K562 (cell line): Measurements from ENCODE around the gene CBX4. TPM values are rescaled to one million over a fixed set of nuclear protein-coding genes. Genes with fewer than 3 reads are reported as not detected.

Experiments used
- BRF1 ChIP-seq: IDR thresholded peaks from 3 replicates; pipeline ENCODE4 v1.6.1; 2011; ENCODE audit warnings: borderline replicate concordance, mild to moderate bottlenecking; ENCODE audit not compliant: insufficient read length; ENCODE audit errors: extremely low read depth
- CBX3 ChIP-seq, 2 experiments: IDR thresholded peaks; 1 replicate in 1 of 2; 2 replicates in 1 of 2; pipeline ENCODE4 v1.6.1; 2012; ENCODE audit warnings: inconsistent platforms in 2 of 2, low read length in 2 of 2, borderline replicate concordance in 1 of 2, control low read depth in 1 of 2
- GABPB1 ChIP-seq: sonication (generic); formaldehyde crosslinking; IDR thresholded peaks from 2 replicates; pipeline ENCODE4 v1.8.0; 2022; ENCODE audit warnings: mild to moderate bottlenecking, missing genetic modification reagents
- ILK ChIP-seq: fragments of 450-650 bp; IDR thresholded peaks from 2 replicates; pipeline ENCODE4 v1.6.1; 2016; ENCODE audit warnings: missing genetic modification characterization, low read depth, mild to moderate bottlenecking, missing compliant biosample characterization, moderate library complexity, borderline replicate concordance
- KDM1A ChIP-seq, 2 experiments: fragments of 450-650 bp; IDR thresholded peaks; 2 replicates each; pipeline ENCODE4 v1.6.1; 2016; ENCODE audit warnings: mild to moderate bottlenecking in 2 of 2
- MED1 ChIP-seq: sonication (generic); formaldehyde crosslinking; IDR thresholded peaks from 2 replicates; pipeline ENCODE4 v1.8.1; 2023; ENCODE audit warnings: missing genetic modification reagents, borderline replicate concordance
- MYC ChIP-seq, 2 experiments: fragments of 250-450 bp in 1 of 2; sonication (Bioruptor Pico) in 1 of 2; IDR thresholded peaks; 2 replicates each; pipeline versions ENCODE4 v1.5.1 to v1.6.1; 2012 to 2021; ENCODE audit warnings: low read depth in 2 of 2, borderline replicate concordance in 1 of 2, improper control_type of control experiment in 1 of 2, low read length in 1 of 2, mild to moderate bottlenecking in 1 of 2, moderate library complexity in 1 of 2
- OTX1 ChIP-seq: fragments of 450-650 bp; formaldehyde crosslinking; IDR thresholded peaks from 2 replicates; pipeline ENCODE4 v1.4.0; 2022; ENCODE audit warnings: mild to moderate bottlenecking
- POLR2H ChIP-seq: IDR thresholded peaks from 2 replicates; pipeline ENCODE4 v1.6.1; 2016; ENCODE audit warnings: missing genetic modification characterization, low read depth, mild to moderate bottlenecking, control low read depth, missing compliant biosample characterization, moderate library complexity
- RCOR1 ChIP-seq, 2 experiments: IDR thresholded peaks; 2 replicates each; pipeline ENCODE4 v1.6.1; 2012; ENCODE audit warnings: low read depth in 2 of 2, low read length in 2 of 2, borderline replicate concordance in 1 of 2, improper control_type of control experiment in 1 of 2
- RUNX1 ChIP-seq: sonication (generic); IDR thresholded peaks from 2 replicates; pipeline ENCODE4 v1.6.1; 2016; ENCODE audit warnings: antibody characterized with exemption, low read depth
- ZC3H4 ChIP-seq: sonication (generic); formaldehyde crosslinking; IDR thresholded peaks from 2 replicates; pipeline ENCODE4 v1.9.0; 2021; ENCODE audit warnings: missing genetic modification reagents, borderline replicate concordance
- ZNF253 ChIP-seq: fragments of 250-450 bp; sonication (Bioruptor Pico); conservative IDR thresholded peaks from 2 replicates; pipeline ENCODE4 v1.6.1; 2021; ENCODE audit warnings: mild to moderate bottlenecking
- ZNF707 ChIP-seq: fragments of 250-450 bp; sonication (Bioruptor Pico); conservative IDR thresholded peaks from 2 replicates; pipeline ENCODE4 v1.8.0; 2022; ENCODE audit warnings: inconsistent platforms, mild to moderate bottlenecking, moderate library complexity
- ZNF79 ChIP-seq: fragments of 250-450 bp; sonication (Bioruptor Pico); IDR thresholded peaks from 2 replicates; pipeline ENCODE4 v1.4.0; 2020; ENCODE audit warnings: low read depth, mild to moderate bottlenecking, moderate library complexity
- polyA plus RNA-seq, 8 experiments: library from polyadenylated mRNA; depleted of rRNA in 4 of 8; stranded (reverse) in 5 of 8; unstranded in 3 of 8; fragments of >200 nt; fragmentation: Nextera tagmentation in 2 of 8; fragmentation: Illumina TruSeq in 1 of 8; extraction: Ambion mirVana in 2 of 8; extraction: Trizol in 1 of 8; gene quantifications; 2 replicates each; pipeline versions ENCODE4 v1.2.1 to v1.2.3, GENCODE V29; 2011 to 2014; ENCODE audit warnings: inconsistent platforms in 1 of 8, missing spikeins in 1 of 8
- total RNA-seq, 7 experiments: library from RNA; depleted of rRNA in 6 of 7; stranded (reverse); fragments of >200 nt in 6 of 7; fragmentation: Illumina TruSeq in 2 of 7; extraction: Trizol in 2 of 7; gene quantifications; 2 replicates each; pipeline versions ENCODE4 v1.2.1 to v1.2.3, GENCODE V29; 2011 to 2021; ENCODE audit warnings: low replicate concordance in 1 of 7
- TF ChIP-seq, protein P1 (sequence below): fragments of 450-650 bp; conservative IDR thresholded peaks from 2 replicates; pipeline ENCODE4 v1.6.1; 2016; ENCODE audit warnings: missing genetic modification characterization, low read depth, mild to moderate bottlenecking, missing compliant biosample characterization, moderate library complexity
- TF ChIP-seq, protein P2 (sequence below): fragments of 250-450 bp; sonication (Bioruptor Pico); IDR thresholded peaks from 2 replicates; pipeline ENCODE4 v1.4.0; 2020; ENCODE audit warnings: mild to moderate bottlenecking
- TF ChIP-seq, protein P3 (sequence below): fragments of 200-800 bp; sonication (Bioruptor generic); IDR thresholded peaks from 2 replicates; pipeline ENCODE4 v1.6.1; 2017; ENCODE audit warnings: missing genetic modification characterization, missing compliant biosample characterization

Gene CBX4
- total and polyA plus RNA-seq, 9 of the 15 experiments (the other 6 are each of a cell fraction or from before 2014, with no cell fraction given), result 0.98 to 50.5 (median 10.0) TPM

DNA sequence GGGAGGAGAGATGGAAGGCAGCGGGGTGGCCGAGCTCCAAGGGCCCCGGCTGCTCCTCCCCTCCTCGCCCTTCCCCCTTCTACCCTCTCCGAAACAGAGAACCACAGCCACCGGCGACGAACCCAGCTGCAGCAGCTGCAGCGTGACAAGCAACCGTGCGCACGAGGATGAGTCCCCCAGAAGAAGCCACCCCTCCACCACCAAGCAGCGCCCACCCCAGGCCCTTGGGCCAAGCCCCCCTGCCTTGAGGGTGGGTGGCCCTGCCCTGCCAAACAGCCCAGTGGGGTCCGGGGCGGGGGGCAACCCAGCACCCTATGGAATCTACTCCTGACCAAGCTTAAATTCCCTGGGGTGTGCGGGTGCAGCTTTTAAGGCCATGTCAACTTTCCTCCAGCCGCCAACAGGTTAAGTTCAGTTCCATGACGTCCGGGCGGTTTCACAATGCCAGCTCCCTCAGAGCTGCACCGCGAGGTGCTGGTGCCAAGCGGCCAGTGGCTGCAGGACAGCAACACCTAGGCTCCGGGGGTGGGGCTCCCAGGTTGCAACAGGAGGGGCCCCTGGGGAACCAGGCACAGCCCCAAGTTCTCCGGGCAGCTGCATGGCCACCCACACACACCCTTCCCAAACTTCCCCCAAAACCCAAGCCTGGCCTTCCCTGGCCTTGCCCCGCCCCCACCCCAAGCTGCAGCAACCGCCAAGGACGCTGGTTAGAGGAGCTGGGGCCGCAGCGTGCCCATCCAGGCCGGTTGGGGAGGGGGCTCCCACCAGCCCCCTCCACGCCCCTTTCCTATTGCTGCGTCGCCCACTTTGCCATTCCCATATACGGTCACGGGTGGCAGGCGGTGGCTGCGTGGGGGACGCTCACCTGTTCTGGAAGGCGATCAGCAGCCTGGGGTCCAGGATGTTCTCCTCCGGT, 2.0 kb downstream of the CBX4 start (continued):
- TF ChIP-seq MED1 (no peak), CBX3 (IDR thresholded peaks at IDR 0.05; ENCODE audit: borderline replicate concordance in 1 of 2, low read length in 2 of 2) (no peak), GABPB1 (0 out of 2 replicates have a peak, but pooled peaks have one; percentile 27), RUNX1 (no peak), POLR2H (tag) (no peak), MYC (IDR thresholded peaks at IDR 0.05; ENCODE audit: low read depth, low read length) (peak; percentile 10; the same call in 1 of the 2 replicates), MYC (CRISPR knock-in tag; IDR thresholded peaks at IDR 0.05; ENCODE audit: borderline replicate concordance, low read depth) (no peak), RCOR1 (IDR thresholded peaks at IDR 0.05; ENCODE audit: borderline replicate concordance in 1 of 2, low read depth in 2 of 2, low read length in 2 of 2) (no peak), ZNF253 (no peak), KDM1A (IDR thresholded peaks at IDR 0.05) (no peak), ZNF79 (CRISPR knock-in tag) (no peak), ZNF707 (CRISPR knock-in tag) (no peak), BRF1 (no peak), OTX1 (CRISPR knock-in tag) (no peak), ZC3H4 (CRISPR knock-in tag) (0 out of 2 replicates have a peak, but pooled peaks have one; percentile 27), ILK (no peak)
- TF ChIP-seq, protein P1, sequence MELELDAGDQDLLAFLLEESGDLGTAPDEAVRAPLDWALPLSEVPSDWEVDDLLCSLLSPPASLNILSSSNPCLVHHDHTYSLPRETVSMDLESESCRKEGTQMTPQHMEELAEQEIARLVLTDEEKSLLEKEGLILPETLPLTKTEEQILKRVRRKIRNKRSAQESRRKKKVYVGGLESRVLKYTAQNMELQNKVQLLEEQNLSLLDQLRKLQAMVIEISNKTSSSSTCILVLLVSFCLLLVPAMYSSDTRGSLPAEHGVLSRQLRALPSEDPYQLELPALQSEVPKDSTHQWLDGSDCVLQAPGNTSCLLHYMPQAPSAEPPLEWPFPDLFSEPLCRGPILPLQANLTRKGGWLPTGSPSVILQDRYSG, result no peak
- TF ChIP-seq, protein P2, sequence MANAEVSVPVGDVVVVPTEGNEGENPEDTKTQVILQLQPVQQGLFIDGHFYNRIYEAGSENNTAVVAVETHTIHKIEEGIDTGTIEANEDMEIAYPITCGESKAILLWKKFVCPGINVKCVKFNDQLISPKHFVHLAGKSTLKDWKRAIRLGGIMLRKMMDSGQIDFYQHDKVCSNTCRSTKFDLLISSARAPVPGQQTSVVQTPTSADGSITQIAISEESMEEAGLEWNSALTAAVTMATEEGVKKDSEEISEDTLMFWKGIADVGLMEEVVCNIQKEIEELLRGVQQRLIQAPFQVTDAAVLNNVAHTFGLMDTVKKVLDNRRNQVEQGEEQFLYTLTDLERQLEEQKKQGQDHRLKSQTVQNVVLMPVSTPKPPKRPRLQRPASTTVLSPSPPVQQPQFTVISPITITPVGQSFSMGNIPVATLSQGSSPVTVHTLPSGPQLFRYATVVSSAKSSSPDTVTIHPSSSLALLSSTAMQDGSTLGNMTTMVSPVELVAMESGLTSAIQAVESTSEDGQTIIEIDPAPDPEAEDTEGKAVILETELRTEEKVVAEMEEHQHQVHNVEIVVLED (CRISPR knock-in tag), result no peak
- TF ChIP-seq, protein P3, sequence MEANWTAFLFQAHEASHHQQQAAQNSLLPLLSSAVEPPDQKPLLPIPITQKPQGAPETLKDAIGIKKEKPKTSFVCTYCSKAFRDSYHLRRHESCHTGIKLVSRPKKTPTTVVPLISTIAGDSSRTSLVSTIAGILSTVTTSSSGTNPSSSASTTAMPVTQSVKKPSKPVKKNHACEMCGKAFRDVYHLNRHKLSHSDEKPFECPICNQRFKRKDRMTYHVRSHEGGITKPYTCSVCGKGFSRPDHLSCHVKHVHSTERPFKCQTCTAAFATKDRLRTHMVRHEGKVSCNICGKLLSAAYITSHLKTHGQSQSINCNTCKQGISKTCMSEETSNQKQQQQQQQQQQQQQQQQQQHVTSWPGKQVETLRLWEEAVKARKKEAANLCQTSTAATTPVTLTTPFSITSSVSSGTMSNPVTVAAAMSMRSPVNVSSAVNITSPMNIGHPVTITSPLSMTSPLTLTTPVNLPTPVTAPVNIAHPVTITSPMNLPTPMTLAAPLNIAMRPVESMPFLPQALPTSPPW (CRISPR knock-in tag), result no peak; the same call in 1 of the 2 replicates
